DMS79 (cell line): Measurements from ENCODE around the gene CXCR4.
"Not testable (repeated sequence)": the region's sequence is repeated elsewhere in the genome, so short reads cannot be mapped to it uniquely, and the experiment has no call there.

Experiments
- DNase-seq: peaks from one replicate; lab custom pipeline; 2025; lab: John Stamatoyannopoulos, UW

The CXCR4 gene

DNA sequence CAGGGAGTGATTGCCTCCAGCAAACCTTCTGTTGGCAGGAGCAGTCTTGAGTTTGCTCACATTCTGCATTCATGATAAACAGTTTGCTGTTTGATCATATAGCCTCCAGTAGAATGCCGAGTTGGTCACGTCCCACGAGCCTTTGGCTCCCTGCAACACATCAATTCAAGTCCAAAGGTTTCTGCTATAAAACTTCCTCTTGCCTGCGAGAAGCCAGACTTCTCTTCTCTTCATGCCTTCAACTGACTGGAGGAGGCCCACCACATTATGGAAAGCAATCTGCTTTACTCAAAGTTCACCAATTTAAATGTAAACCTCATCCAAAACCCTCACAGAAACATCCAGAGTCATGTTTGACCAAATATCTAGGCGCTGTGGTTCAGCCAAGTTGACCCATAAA lies 40.8 kb downstream of the CXCR4 start:
- DNase-seq: no peak

DNA sequence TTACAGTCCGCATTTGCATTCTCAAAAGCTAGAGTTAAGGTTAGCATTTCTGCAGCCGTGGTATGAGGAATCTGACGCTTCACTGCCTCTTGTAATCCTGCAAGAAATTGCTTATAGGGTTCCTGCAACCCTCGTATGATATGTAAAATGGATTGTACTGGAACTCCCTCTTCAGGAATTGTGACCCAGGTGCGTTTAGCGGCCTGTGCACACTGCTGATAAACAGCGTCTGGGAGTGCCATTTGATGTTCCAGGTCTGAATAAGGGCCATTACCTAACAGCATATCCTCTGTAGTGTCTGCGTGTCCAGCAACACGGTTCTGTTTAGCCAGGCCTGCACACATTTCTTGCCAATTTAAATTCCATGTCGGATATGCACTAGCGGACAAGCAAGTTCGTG lies 42.5 kb downstream of the CXCR4 start:
- peak; percentile 17 for DNase-seq

DNA sequence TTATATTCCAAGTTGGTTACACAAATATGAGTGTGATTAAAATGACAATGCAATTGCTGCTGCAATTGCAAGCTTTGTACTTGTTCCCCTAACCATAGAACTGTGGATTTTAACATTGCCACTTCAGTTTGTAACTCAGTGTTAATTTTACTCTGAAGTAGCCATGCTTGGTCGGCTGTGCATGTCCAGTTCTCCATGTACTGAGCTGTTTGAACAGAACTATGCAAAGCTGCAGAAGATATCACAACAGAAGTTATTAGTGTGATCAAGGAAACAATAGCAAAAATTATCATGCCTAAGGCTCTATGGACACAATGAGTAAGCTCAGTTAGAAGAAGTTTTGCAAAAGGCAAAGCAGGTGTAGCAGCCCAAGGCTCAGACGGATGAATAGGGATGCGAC lies 45.3 kb downstream of the CXCR4 start:
- peak; percentile 18 for DNase-seq

DNA sequence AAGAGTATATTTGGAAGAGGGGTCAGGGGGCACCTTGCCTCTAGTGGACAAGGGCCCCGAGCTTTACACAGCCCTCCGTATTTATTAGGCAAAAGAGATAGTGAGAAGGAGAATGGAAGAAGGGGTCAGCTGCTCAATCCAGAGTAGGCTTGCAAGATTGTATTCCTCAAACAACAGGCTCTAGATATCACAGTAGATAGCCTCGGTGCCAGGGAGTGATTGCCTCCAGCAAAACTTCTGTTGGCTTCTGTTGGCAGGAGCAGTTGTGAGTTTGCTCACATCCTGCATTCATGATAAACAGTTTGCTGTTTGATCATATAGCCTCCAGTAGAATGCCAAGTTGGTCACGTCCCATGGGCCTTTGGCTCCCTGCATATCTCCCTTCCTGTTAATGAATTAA lies 46.1 kb downstream of the CXCR4 start:
- DNase-seq: not testable (repeated sequence)

DNA sequence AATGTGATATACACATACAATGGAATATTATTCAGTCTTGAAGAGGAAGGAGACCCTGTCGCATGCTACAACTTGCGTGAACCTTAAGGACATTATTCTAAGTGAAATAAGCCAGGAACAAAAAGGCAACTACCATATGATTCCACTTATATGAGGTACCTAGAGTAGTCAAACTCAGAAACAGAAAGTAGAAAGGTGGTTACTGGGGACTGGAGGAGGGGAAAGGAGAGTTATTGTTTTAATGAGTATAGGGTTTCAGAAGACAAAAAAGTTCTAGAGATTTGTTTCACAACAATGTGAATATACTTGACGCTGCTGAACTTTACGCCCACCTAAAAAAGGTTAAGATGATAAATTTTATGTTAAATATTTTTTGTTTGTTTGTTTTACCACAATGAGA lies 47.0 kb downstream of the CXCR4 start:
- DNase-seq: no peak

DNA sequence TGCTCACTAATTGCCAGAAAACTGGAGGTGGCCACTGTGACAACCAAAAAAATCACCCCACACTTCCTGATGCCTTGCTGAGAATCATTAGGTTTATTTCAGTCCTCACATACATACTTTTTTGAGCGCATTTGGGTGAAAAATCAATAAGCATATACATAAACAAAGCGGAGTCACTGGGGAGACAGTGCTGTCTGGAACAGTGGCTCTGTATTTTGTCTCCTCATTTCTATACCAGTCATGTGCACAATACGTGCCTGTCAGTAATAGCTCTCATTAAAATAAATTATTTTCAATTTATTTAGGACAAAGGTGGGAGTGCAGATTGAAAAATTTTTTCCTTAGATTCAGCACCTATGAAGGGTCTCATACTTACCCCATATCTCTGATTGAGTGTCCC lies 48.2 kb downstream of the CXCR4 start:
- DNase-seq: no peak

DNA sequence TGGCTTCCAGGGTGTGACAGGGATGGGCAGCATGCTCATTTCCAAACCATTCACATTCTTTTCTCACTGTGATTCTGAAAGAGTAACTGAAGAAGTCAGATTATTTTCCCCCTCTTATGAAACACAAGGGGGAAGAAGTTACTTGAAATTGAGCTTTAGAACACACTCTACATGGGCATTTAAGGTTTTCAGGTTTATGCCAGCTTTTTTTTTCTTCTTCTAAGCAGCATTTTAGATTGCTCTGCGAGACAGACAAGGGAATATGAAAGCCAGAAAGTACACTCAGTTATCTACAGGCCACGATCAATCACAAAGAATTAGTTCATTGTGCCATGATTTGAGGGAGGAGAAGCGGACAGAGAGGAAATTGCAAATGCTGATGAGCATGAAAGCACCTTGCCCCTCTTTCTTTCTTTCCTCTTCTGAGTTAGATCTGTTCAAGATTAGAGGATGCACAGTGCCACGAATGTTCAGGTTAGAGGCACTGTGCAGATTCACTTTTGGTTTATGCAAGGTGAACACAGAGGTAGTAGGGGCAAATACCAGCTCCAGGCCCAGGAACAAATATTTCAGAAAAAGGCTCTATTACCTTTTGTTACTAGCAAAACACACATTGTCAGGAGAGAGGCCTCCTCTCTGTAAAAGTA lies 49.2 kb downstream of the CXCR4 start:
- no peak for DNase-seq

DNA sequence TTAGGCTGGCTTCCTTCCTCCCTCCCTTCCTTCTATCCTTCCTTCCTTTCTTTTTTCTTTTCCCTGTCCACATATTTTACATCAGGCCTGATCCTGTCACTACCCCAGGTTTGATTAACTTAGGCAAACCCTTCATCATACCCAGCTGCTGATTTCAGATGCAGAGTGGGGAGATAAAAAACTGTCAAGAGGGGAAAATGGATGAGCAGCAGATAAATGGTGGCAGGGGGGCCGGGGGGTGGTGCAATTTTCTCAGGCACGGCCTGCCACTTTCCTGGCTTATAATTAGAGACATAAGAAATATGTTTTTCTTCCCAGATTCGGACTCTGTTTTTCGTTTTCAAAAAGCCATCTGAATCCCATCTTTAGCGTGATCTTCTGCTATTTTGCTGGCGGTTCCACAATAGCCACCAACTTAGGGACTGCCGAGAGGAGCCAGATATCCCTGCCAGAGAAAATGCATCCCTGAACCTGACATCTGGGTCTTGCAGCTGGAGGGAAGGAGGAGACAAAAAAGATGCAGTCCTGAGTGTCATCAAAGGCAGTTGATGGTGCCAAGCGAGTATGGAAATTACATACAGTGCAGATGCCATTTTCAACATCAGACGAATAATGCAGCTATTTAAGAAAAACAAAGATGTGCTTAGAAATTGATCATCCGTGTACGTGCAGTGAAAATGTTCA lies 49.9 kb downstream of the CXCR4 start:
- DNase-seq: no peak

DNA sequence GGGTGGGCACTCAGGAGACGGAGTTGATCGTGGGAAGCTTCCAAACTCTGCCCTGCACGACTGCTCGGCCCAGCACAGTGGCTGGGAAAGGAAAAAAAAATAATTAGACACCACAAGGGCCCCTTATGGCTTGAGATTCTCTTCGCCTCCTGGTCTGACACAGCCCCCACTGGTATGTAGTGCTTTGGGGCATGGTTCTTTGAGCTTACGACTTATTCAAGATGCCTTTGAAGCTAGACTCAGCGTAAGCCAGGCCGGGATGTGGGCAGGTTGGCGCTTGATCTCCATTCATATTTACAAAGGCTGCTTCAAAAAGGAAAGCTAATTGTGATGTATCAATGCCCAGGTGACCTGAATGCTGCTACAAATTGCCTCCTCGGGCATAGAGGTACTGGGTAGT lies 50.5 kb downstream of the CXCR4 start:
- no peak for DNase-seq

DNA sequence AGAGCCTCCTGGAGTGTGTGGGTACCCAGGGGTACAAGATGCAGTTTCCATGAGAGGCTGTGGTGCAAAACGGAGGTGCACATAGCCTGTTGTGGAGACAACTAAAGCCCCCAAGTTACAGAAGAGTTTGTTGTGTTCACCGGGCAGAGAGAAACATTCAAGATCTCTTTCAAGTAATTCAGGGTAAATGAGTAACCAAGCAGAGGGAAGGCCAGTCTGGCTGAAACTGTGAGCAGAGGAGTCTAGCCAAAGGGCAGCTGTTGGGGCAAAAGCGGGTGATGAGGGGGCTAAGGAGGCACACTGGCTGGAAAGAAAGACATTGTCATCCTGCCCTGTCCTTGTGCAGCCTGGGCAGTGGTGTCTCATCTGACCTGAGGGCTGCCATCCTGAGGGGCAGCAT lies 52.0 kb downstream of the CXCR4 start:
- no peak for DNase-seq

DNA sequence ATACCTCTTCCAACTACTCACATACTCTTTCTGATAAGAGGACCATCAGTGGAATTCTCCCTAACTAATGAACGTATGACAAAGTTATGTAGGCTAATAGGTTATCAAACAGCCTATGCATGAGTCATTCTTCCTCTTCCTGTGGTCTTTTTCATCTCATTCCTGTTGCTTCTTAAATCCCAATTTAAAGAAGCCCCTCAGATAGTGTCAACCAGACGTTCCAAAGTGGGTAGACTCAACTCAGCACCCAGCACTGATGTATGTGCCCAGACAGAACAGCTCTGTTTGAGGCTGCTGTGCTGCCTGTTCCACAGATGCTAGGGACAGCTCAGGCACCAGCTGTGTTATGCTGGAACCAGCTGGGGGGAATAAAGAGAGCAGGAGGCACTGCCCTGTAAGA lies 52.6 kb downstream of the CXCR4 start:
- DNase-seq: no peak
